Tibial artery (tissue), 4 donors: ENCODE data around the gene PRKD1.

Experiments used
- DNase-seq, 2 donors: peaks; one replicate each; pipeline ENCODE4 v3.0.0-alpha.2; 2019
- H3K27ac ChIP-seq, 2 donors: fragments of 200-600 bp; sonication (generic) in 1 of 2; 1 replicate in 1 of 2; 2 replicates in 1 of 2; pipeline ENCODE4 v1.5.1; 2018 to 2019; ENCODE audit warnings: mild to moderate bottlenecking in 1 of 2
- H3K27me3 ChIP-seq, 2 donors: fragments of 200-600 bp; sonication (generic) in 1 of 2; one replicate each; pipeline versions ENCODE4 v1.5.1 to v1.6.0; 2016 to 2019
- H3K36me3 ChIP-seq, 3 donors: fragments of 200-600 bp; sonication (generic) in 2 of 3; one replicate each; pipeline ENCODE4 v1.5.1; 2016 to 2019; ENCODE audit warnings: mild to moderate bottlenecking in 2 of 3
- H3K4me1 ChIP-seq, 4 donors: fragments of 200-600 bp; sonication (generic) in 2 of 4; 1 replicate in 3 of 4; 2 replicates in 1 of 4; pipeline ENCODE4 v1.5.1; 2016 to 2019
- H3K4me3 ChIP-seq, 2 donors: fragments of 200-600 bp; sonication (generic) in 1 of 2; 1 replicate in 1 of 2; 2 replicates in 1 of 2; pipeline ENCODE4 v1.5.1; 2018 to 2019; ENCODE audit warnings: mild to moderate bottlenecking in 2 of 2
- H3K9me3 ChIP-seq, 3 donors: fragments of 200-600 bp; sonication (generic) in 1 of 3; one replicate each; pipeline ENCODE4 v1.5.1; 2016 to 2019
- CTCF ChIP-seq, 2 experiments: fragments of 200-600 bp in 1 of 2; fragments of 450-650 bp in 1 of 2; IDR thresholded peaks; one replicate each; pipeline ENCODE4 v1.5.1; 2017 to 2019; ENCODE audit warnings: antibody characterized with exemption in 2 of 2, mild to moderate bottlenecking in 1 of 2, moderate library complexity in 1 of 2
- intact Hi-C: fragments of 100-400 bp; cut with DNase I; formaldehyde crosslinking; loops from one replicate; pipeline ENCODE4 v1.15.0; 2023; ENCODE audit warnings: low total_unique reads

The PRKD1 gene

GRCh38 chr14:29754134-29754533 lies 173.5 kb downstream of the PRKD1 start:
- no peak for TF ChIP-seq CTCF (IDR thresholded peaks at IDR 0.05)
- no peaks in the 10 kb centered on the region for H3K27me3 ChIP-seq
- intact Hi-C loops = no loop called here
- no peak overlapping the region for H3K4me3 ChIP-seq
- peaks cover 0 to 19% (median 1%) of the 10 kb centered on the region in 4 donors for H3K4me1 ChIP-seq
- H3K9me3 ChIP-seq = no peaks in the 10 kb centered on the region
- no peaks in the 10 kb centered on the region for H3K36me3 ChIP-seq
- DNase-seq = no peak
- H3K27ac ChIP-seq = no peak overlapping the region

- TF ChIP-seq CTCF (IDR thresholded peaks at IDR 0.05) = no peak
- no peak for DNase-seq
- Histone ChIP-seq H3K4me1 (peaks cover 0 to 20% (median 2%) of the 10 kb centered on the region in 4 donors), H3K36me3 (no peaks in the 10 kb centered on the region), H3K4me3 (no peak overlapping the region), H3K9me3 (no peaks in the 10 kb centered on the region), H3K27me3 (no peaks in the 10 kb centered on the region), H3K27ac (no peak overlapping the region)
- intact Hi-C loops = no loop called here
Observed at GRCh38 chr14:29752221-29752923, 175.3 kb downstream of the PRKD1 start.

DNA sequence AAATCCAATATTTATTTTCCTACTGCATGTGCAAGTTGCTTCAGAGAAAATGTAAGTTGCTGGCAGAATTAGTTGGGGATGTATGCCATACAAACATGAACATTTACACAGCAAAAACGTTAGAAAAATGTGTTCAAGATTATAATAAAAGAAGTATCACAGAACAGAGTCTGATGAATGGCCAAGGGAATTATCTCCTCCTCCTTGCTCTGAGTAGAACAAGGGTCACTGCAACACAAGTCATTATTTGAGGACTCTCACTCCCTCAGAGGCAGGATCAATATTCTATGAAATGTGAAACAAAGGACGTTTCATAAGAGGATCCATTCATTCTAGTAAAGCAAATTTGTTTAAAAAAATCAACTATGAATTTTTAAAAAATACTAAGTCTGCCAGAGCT lies 177.8 kb downstream of the PRKD1 start:
- Histone ChIP-seq H3K27ac (no peak overlapping the region), H3K4me3 (no peak overlapping the region), H3K9me3 (no peaks in the 10 kb centered on the region), H3K36me3 (no peaks in the 10 kb centered on the region), H3K4me1 (peaks cover 0 to 21% (median 2%) of the 10 kb centered on the region in 4 donors), H3K27me3 (no peaks in the 10 kb centered on the region)
- no peak for DNase-seq
- intact Hi-C loops = no loop called here
- TF ChIP-seq CTCF (IDR thresholded peaks at IDR 0.05) = no peak

DNA sequence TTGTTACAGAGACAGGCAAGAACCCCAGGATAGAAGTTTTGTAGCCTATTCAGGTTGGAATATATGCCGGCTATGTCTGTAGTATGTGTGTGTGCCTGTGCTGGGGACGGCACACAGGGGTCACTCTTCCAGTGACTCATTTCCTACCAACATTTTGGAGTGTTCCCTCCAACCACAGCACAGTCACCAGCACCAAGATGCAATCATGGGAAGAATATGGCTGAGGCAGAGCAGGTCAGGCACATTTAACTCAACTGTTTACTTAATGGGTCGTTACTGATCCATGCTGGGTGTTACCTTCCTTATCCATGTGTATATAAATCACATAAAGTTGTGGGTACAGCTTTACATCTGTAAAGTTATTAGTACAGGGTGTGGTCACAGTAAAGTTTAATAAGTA lies 178.3 kb downstream of the PRKD1 start:
- intact Hi-C loops = no loop called here
- no peak for DNase-seq
- Histone ChIP-seq H3K4me3 (no peak overlapping the region), H3K27ac (no peak overlapping the region), H3K27me3 (no peaks in the 10 kb centered on the region), H3K36me3 (no peaks in the 10 kb centered on the region), H3K9me3 (no peaks in the 10 kb centered on the region), H3K4me1 (peaks cover 0 to 24% (median 4%) of the 10 kb centered on the region in 4 donors)
- TF ChIP-seq CTCF (IDR thresholded peaks at IDR 0.05) = no peak

DNA sequence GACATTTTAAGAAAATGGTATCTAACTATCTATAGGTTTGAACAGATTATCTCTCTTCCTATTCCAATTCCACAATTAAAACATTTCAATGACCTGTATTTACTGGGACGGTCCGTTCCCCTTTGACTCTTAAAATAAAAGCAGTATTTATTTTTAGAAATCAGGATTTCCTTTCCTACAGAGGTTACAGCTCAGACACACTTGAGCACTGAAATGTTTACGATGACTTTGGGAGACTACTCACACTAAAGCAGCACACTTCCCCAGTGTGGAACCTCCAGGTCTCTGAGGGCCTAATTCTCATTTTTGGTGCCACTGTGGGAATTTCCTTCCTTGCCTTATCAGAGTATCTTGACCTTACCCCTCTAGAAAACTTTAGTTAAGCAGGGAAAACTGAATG lies 181.8 kb downstream of the PRKD1 start:
- no peak overlapping the region for H3K4me3 ChIP-seq
- H3K36me3 ChIP-seq = no peaks in the 10 kb centered on the region
- intact Hi-C loops = no loop called here
- H3K9me3 ChIP-seq = no peaks in the 10 kb centered on the region
- no peaks in the 10 kb centered on the region for H3K27me3 ChIP-seq
- no peak for DNase-seq
- no peak overlapping the region for H3K27ac ChIP-seq
- no peak for TF ChIP-seq CTCF (IDR thresholded peaks at IDR 0.05)
- peaks cover 0 to 59% (median 26%) of the 10 kb centered on the region in 4 donors for H3K4me1 ChIP-seq
